ENCODE data around the gene ARFRP1.
"Not testable (repeated sequence)": the region's sequence is repeated elsewhere in the genome, so short reads cannot be mapped to it uniquely, and the experiment has no call there.

The ARFRP1 gene

GRCh38 chr20:63678071-63678470, 29.7 kb downstream of the ARFRP1 start:
- no peak for DNase-seq (ENCODE audit: low read depth, low spot score)

- DNase-seq (ENCODE audit: low read depth, low spot score) = no peak
Measured at GRCh38 chr20:63675681-63676368, 32.0 kb downstream of the ARFRP1 start.

GRCh38 chr20:63673951-63674350, 33.8 kb downstream of the ARFRP1 start:
- no peak for DNase-seq (ENCODE audit: low read depth, low spot score)

GRCh38 chr20:63672666-63673065, 35.1 kb downstream of the ARFRP1 start:
- no peak for DNase-seq (ENCODE audit: low read depth, low spot score)

- not testable (repeated sequence) for DNase-seq (ENCODE audit: low read depth, low spot score)
Measured at GRCh38 chr20:63671695-63672094, 36.1 kb downstream of the ARFRP1 start.

GRCh38 chr20:63668351-63668750, 39.4 kb downstream of the ARFRP1 start:
- no peak for DNase-seq (ENCODE audit: low read depth, low spot score)

- DNase-seq (ENCODE audit: low read depth, low spot score) = no peak
Measured at GRCh38 chr20:63667858-63668257, 39.9 kb downstream of the ARFRP1 start.

GRCh38 chr20:63665708-63666107, 42.1 kb downstream of the ARFRP1 start:
- DNase-seq (ENCODE audit: low read depth, low spot score) = no peak

GRCh38 chr20:63664861-63665594, 42.7 kb downstream of the ARFRP1 start:
- no peak for DNase-seq (ENCODE audit: low read depth, low spot score)

- no peak for DNase-seq (ENCODE audit: low read depth, low spot score)
Measured at GRCh38 chr20:63664143-63664851, 43.5 kb downstream of the ARFRP1 start.

GRCh38 chr20:63663332-63664066, 44.3 kb downstream of the ARFRP1 start:
- DNase-seq (ENCODE audit: low read depth, low spot score) = no peak

GRCh38 chr20:63662813-63663189, 45.0 kb downstream of the ARFRP1 start:
- no peak for DNase-seq (ENCODE audit: low read depth, low spot score)

GRCh38 chr20:63661959-63662812, 45.6 kb downstream of the ARFRP1 start:
- no peak for DNase-seq (ENCODE audit: low read depth, low spot score)

GRCh38 chr20:63661108-63661507, 46.7 kb downstream of the ARFRP1 start:
- no peak for DNase-seq (ENCODE audit: low read depth, low spot score)

GRCh38 chr20:63660622-63661021, 47.2 kb downstream of the ARFRP1 start:
- no peak for DNase-seq (ENCODE audit: low read depth, low spot score)

- DNase-seq (ENCODE audit: low read depth, low spot score) = not testable (repeated sequence)
Measured at GRCh38 chr20:63660174-63660573, 47.6 kb downstream of the ARFRP1 start.

GRCh38 chr20:63659370-63659769, 48.4 kb downstream of the ARFRP1 start:
- no peak for DNase-seq (ENCODE audit: low read depth, low spot score)

GRCh38 chr20:63658749-63659187, 49.0 kb downstream of the ARFRP1 start:
- DNase-seq (ENCODE audit: low read depth, low spot score) = no peak

- DNase-seq (ENCODE audit: low read depth, low spot score) = peak; percentile 77
Measured at GRCh38 chr20:63657937-63658748, 49.6 kb downstream of the ARFRP1 start, which contains the start of gene RTEL1. Gene RTEL1 (plus strand): TSS chr20:63658312. CDS start chr20:63659403, 1,091 bp downstream.

Measured in smooth muscle cell of the brain vasculature (primary cell).